Hepatocyte (in vitro differentiated cells): ENCODE measurements around the gene NEDD4L.

ENCODE experiments used
- EZH2 ChIP-seq: fragments of 200-600 bp; sonication (generic); IDR thresholded peaks from 2 replicates; pipeline ENCODE4 v1.6.1; 2016; ENCODE audit warnings: antibody characterized with exemption, mild to moderate bottlenecking, borderline replicate concordance
- EZH2phosphoT487 ChIP-seq: fragments of 200-600 bp; sonication (generic); IDR thresholded peaks from one replicate; pipeline ENCODE4 v1.6.1; 2018; ENCODE audit warnings: antibody characterized with exemption, mild to moderate bottlenecking, low read depth, moderate library complexity; ENCODE audit not compliant: unreplicated experiment, severe bottlenecking
- TF ChIP-seq, protein P1 (sequence below): fragments of 200-600 bp; sonication (generic); IDR thresholded peaks from 2 replicates; pipeline ENCODE4 v1.5.1; 2016; ENCODE audit warnings: antibody characterized with exemption, mild to moderate bottlenecking; ENCODE audit not compliant: poor library complexity

DNA sequence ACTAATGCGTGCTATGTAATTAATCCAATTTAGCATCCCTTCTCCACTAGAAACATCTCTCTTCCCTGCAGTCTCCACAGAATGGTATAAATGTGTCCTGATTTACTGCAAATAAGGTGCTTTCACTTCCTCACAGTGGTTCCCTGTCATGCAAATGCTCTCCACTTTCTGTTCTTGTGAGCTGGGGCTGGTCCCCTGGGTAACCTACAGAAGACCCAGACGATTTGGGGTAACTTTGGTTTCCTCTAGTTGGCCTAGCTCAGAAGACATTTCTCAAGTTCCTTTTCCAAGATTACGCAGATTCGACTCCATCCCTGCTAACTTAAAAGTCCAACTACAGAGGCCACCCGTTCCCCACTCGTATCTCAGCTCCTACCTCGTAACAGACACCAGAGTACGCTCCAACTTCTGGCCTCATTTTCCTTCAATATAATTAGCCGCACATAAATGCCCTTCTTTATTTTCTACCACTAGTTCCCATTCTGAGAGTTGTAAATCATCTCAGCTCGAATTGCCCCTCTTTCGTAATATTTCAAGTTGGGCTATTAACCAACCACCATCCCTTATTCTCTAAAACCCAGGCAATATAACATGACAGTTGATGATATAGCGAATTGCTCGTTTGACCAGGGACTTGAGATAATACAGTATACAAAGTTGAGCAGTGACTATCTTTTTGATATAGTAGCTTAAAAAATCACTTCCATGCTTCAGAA is 28.8 kb upstream of the NEDD4L start:
- TF ChIP-seq, protein P1, sequence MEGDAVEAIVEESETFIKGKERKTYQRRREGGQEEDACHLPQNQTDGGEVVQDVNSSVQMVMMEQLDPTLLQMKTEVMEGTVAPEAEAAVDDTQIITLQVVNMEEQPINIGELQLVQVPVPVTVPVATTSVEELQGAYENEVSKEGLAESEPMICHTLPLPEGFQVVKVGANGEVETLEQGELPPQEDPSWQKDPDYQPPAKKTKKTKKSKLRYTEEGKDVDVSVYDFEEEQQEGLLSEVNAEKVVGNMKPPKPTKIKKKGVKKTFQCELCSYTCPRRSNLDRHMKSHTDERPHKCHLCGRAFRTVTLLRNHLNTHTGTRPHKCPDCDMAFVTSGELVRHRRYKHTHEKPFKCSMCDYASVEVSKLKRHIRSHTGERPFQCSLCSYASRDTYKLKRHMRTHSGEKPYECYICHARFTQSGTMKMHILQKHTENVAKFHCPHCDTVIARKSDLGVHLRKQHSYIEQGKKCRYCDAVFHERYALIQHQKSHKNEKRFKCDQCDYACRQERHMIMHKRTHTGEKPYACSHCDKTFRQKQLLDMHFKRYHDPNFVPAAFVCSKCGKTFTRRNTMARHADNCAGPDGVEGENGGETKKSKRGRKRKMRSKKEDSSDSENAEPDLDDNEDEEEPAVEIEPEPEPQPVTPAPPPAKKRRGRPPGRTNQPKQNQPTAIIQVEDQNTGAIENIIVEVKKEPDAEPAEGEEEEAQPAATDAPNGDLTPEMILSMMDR = no peak
- TF ChIP-seq EZH2phosphoT487 (no peak), EZH2 (no peak)
